Measurements from ENCODE around the gene BCL3.

The BCL3 gene

GRCh38 chr19:44741841-44742329 is 6.6 kb upstream of the BCL3 start:
- DNase-seq (ENCODE audit: low spot score): no peak

- no peak for DNase-seq (ENCODE audit: low spot score)
These were observed 6.0 kb upstream of the BCL3 start for GRCh38 chr19:44742330-44743061.

GRCh38 chr19:44744871-44745332 is 3.6 kb upstream of the BCL3 start:
- no peak for DNase-seq (ENCODE audit: low spot score)

- DNase-seq (ENCODE audit: low spot score): no peak
These were observed 3.1 kb upstream of the BCL3 start for GRCh38 chr19:44745341-44745831.

GRCh38 chr19:44745887-44746600 is 2.5 kb upstream of the BCL3 start:
- DNase-seq (ENCODE audit: low spot score): no peak

GRCh38 chr19:44746616-44746945 is 1.9 kb upstream of the BCL3 start:
- no peak for DNase-seq (ENCODE audit: low spot score)

- DNase-seq (ENCODE audit: low spot score): peak; percentile 92
These were observed 1.4 kb upstream of the BCL3 start for GRCh38 chr19:44746946-44747738.

GRCh38 chr19:44747739-44748425 is 626 bp upstream of the BCL3 start:
- DNase-seq (ENCODE audit: low spot score): no peak

GRCh38 chr19:44749292-44749691 is 784 bp downstream of the BCL3 start:
- DNase-seq (ENCODE audit: low spot score): no peak

- no peak for DNase-seq (ENCODE audit: low spot score)
These were observed 1.5 kb downstream of the BCL3 start for GRCh38 chr19:44749994-44750393.

GRCh38 chr19:44752123-44752815 is 3.8 kb downstream of the BCL3 start:
- DNase-seq (ENCODE audit: low spot score): no peak

- DNase-seq (ENCODE audit: low spot score): peak; percentile 95
These were observed 4.5 kb downstream of the BCL3 start for GRCh38 chr19:44752816-44753625.

- DNase-seq (ENCODE audit: low spot score): no peak
These were observed 5.1 kb downstream of the BCL3 start for GRCh38 chr19:44753626-44753931.

GRCh38 chr19:44753932-44754749 is 5.6 kb downstream of the BCL3 start:
- DNase-seq (ENCODE audit: low spot score): peak; percentile 80

GRCh38 chr19:44754750-44755080 is 6.2 kb downstream of the BCL3 start:
- no peak for DNase-seq (ENCODE audit: low spot score)

- DNase-seq (ENCODE audit: low spot score): no peak
These were observed 6.7 kb downstream of the BCL3 start for GRCh38 chr19:44755219-44755618.

- no peak for DNase-seq (ENCODE audit: low spot score)
These were observed 7.6 kb downstream of the BCL3 start for GRCh38 chr19:44756089-44756562.

- no peak for DNase-seq (ENCODE audit: low spot score)
These were observed 8.7 kb downstream of the BCL3 start for GRCh38 chr19:44757057-44757734.

All from CD4-positive, alpha-beta T cell treated with Interleukin-6 at 100 ng/mL for 8 hours (primary cell).